H4 (cell line): ENCODE measurements around the gene NDRG3. TPM values are rescaled to one million over a fixed set of nuclear protein-coding genes. Genes with fewer than 3 reads are reported as not detected.
"Not testable (repeated sequence)": the region's sequence is repeated elsewhere in the genome, so short reads cannot be mapped to it uniquely, and the experiment has no call there.

ENCODE experiments used
- DNase-seq: peaks from one replicate; pipeline ENCODE4 v3.0.0-alpha.2; 2015; ENCODE audit warnings: low spot score
- total RNA-seq: library from RNA; depleted of rRNA; stranded (reverse); fragments of >200 nt; shearing (Covaris generic); gene quantifications from 2 replicates; pipeline ENCODE4 v1.2.3, GENCODE V29; 2014

Gene NDRG3
- total RNA-seq, 1 experiment from 2014 or later = 24.1 TPM

GRCh38 chr20:36760647-36761046 lies 14.8 kb upstream of the NDRG3 start:
- DNase-seq = no peak

- no peak for DNase-seq
These were observed 12.4 kb upstream of the NDRG3 start for GRCh38 chr20:36758276-36758675.

GRCh38 chr20:36756496-36756895 lies 10.6 kb upstream of the NDRG3 start:
- no peak for DNase-seq

GRCh38 chr20:36754656-36755222 lies 8.8 kb upstream of the NDRG3 start:
- peak; percentile 40 for DNase-seq

- DNase-seq = no peak
These were observed 6.7 kb upstream of the NDRG3 start for GRCh38 chr20:36752582-36752981.

- DNase-seq = no peak
These were observed 510 bp downstream of the NDRG3 start for GRCh38 chr20:36745234-36745926.

GRCh38 chr20:36744764-36745191 lies 1.1 kb downstream of the NDRG3 start:
- DNase-seq = peak; percentile 28

GRCh38 chr20:36744243-36744642 lies 1.6 kb downstream of the NDRG3 start:
- no peak for DNase-seq

- no peak for DNase-seq
These were observed 3.3 kb downstream of the NDRG3 start for GRCh38 chr20:36742558-36742957.

GRCh38 chr20:36741072-36741471 lies 4.8 kb downstream of the NDRG3 start:
- DNase-seq = no peak

- DNase-seq = no peak
These were observed 8.7 kb downstream of the NDRG3 start for GRCh38 chr20:36737183-36737499.

GRCh38 chr20:36736451-36737182 lies 9.3 kb downstream of the NDRG3 start:
- no peak for DNase-seq

- no peak for DNase-seq
These were observed 13.4 kb downstream of the NDRG3 start for GRCh38 chr20:36732456-36732855.

GRCh38 chr20:36728986-36729385 lies 16.9 kb downstream of the NDRG3 start:
- DNase-seq = no peak

- no peak for DNase-seq
These were observed 19.7 kb downstream of the NDRG3 start for GRCh38 chr20:36726168-36726567.

- DNase-seq = no peak
These were observed 25.4 kb downstream of the NDRG3 start for GRCh38 chr20:36720510-36720909.

- DNase-seq = no peak
These were observed 28.2 kb downstream of the NDRG3 start for GRCh38 chr20:36717657-36718056.

GRCh38 chr20:36717021-36717420 lies 28.9 kb downstream of the NDRG3 start:
- no peak for DNase-seq

- DNase-seq = no peak
These were observed 33.1 kb downstream of the NDRG3 start for GRCh38 chr20:36712775-36713174.

GRCh38 chr20:36709126-36709525 lies 36.8 kb downstream of the NDRG3 start:
- DNase-seq = no peak

GRCh38 chr20:36703530-36703929 lies 42.4 kb downstream of the NDRG3 start:
- no peak for DNase-seq

GRCh38 chr20:36700438-36700837 lies 45.5 kb downstream of the NDRG3 start:
- no peak for DNase-seq

- not testable (repeated sequence) for DNase-seq
These were observed 50.4 kb downstream of the NDRG3 start for GRCh38 chr20:36695467-36695866.
